C4-2B (cell line): Measurements from ENCODE around the gene RHBDD3.

Source experiments
- CTCF ChIP-seq: fragments of 450-650 bp; conservative IDR thresholded peaks from 2 replicates; pipeline ENCODE4 v1.5.1; 2017; ENCODE audit warnings: mild to moderate bottlenecking
- ZFX ChIP-seq: fragments of 450-650 bp; IDR thresholded peaks from 2 replicates; pipeline ENCODE4 v1.6.1; 2017

GRCh38 chr22:29300467-29300806 is 32.7 kb upstream of the RHBDD3 start:
- TF ChIP-seq CTCF (no peak), ZFX (no peak)
